Endothelial cell (in vitro differentiated cells): ENCODE data around the gene NENF. TPM values are rescaled to one million over a fixed set of nuclear protein-coding genes. Genes with fewer than 3 reads are reported as not detected.
"Not testable (repeated sequence)": the region's sequence is repeated elsewhere in the genome, so short reads cannot be mapped to it uniquely, and the experiment has no call there.

Source experiments
- DNase-seq: peaks from one replicate; pipeline ENCODE4 v3.0.0; 2021; ENCODE audit warnings: low spot score
- H3K27ac Mint-ChIP-seq: one replicate; pipeline ENCODE4 v1.8.0; 2021; ENCODE audit warnings: mixed read lengths, inconsistent platforms; ENCODE audit not compliant: unreplicated experiment
- H3K27me3 Mint-ChIP-seq: one replicate; pipeline ENCODE4 v1.8.0; 2021; ENCODE audit warnings: mild to moderate bottlenecking, moderate library complexity, mixed read lengths, inconsistent platforms; ENCODE audit not compliant: unreplicated experiment
- H3K36me3 Mint-ChIP-seq: one replicate; pipeline ENCODE4 v1.8.0; 2021; ENCODE audit warnings: mild to moderate bottlenecking, low read depth, mixed read lengths, inconsistent platforms; ENCODE audit not compliant: unreplicated experiment
- H3K4me1 Mint-ChIP-seq: one replicate; pipeline ENCODE4 v1.8.0; 2021; ENCODE audit warnings: mild to moderate bottlenecking, mixed read lengths, inconsistent platforms; ENCODE audit not compliant: unreplicated experiment
- H3K4me3 Mint-ChIP-seq: one replicate; pipeline ENCODE4 v1.8.0; 2021; ENCODE audit warnings: mild to moderate bottlenecking, mixed read lengths, inconsistent platforms; ENCODE audit not compliant: unreplicated experiment
- H3K9me3 Mint-ChIP-seq: one replicate; pipeline ENCODE4 v1.8.0; 2021; ENCODE audit warnings: mixed read lengths, inconsistent platforms; ENCODE audit not compliant: unreplicated experiment
- total RNA-seq: library from RNA; stranded (reverse); fragmentation: NEBNext Ultra II Directional; extraction: Animal tissue kit (Norgen Biotek cat#: 25700); gene quantifications from one replicate; pipeline ENCODE4 v1.2.1, GENCODE V29; 2021; ENCODE audit not compliant: unreplicated experiment
- TF ChIP-seq, protein P1 (sequence below): fragments of 200-600 bp; sonication (generic); IDR thresholded peaks from one replicate; pipeline ENCODE4 v1.5.0; 2021; ENCODE audit warnings: antibody characterized with exemption; ENCODE audit not compliant: unreplicated experiment

The NENF gene
- total RNA-seq, 1 donor from 2014 or later = 25.6 TPM

DNA sequence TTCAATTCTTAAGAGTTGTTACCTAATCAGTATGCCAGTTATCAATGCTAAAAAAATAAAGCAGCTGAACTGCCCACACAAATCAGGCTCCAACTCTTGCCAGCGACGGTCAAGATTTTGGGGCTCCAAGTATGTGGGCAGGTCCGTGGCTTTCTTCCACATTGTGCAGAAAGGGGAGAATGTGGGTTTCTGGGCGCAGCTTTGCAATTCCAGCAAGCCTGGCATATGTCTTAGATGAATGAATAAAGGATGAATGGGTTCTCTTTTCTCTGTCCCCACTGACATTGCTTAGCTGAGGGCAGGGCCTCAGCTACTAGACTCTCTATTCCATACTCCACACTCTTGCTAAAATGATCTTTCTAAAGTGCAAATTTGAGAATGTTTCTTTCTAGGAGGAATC, 42.4 kb downstream of the NENF start:
- Mint-ChIP-seq H3K27ac (no peak overlapping the region), H3K4me1 (peaks cover 13% of the 10 kb centered on the region), H3K36me3 (no peaks in the 10 kb centered on the region), H3K27me3 (peaks cover 7% of the 10 kb centered on the region), H3K4me3 (no peak overlapping the region), H3K9me3 (no peaks in the 10 kb centered on the region)
- TF ChIP-seq, protein P1, sequence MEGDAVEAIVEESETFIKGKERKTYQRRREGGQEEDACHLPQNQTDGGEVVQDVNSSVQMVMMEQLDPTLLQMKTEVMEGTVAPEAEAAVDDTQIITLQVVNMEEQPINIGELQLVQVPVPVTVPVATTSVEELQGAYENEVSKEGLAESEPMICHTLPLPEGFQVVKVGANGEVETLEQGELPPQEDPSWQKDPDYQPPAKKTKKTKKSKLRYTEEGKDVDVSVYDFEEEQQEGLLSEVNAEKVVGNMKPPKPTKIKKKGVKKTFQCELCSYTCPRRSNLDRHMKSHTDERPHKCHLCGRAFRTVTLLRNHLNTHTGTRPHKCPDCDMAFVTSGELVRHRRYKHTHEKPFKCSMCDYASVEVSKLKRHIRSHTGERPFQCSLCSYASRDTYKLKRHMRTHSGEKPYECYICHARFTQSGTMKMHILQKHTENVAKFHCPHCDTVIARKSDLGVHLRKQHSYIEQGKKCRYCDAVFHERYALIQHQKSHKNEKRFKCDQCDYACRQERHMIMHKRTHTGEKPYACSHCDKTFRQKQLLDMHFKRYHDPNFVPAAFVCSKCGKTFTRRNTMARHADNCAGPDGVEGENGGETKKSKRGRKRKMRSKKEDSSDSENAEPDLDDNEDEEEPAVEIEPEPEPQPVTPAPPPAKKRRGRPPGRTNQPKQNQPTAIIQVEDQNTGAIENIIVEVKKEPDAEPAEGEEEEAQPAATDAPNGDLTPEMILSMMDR = no peak
- DNase-seq = no peak

DNA sequence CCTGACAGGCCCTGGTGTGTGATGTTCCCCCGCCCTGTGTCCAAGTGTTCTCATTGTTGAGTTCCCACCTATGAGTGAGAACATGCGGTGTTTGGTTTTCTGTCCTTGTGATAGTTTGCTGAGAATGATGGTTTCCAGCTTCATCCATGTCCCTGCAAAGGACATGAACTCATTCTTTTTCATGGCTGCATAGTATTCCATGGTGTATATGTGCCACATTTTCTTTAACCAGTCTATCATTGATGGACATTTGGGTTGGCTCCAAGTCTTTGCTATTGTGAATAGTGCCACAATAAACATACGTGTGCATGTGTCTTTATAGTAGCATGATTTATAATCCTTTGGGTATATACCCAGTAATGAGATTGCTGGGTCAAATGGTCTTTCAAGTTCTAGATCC, 43.1 kb downstream of the NENF start:
- H3K9me3 Mint-ChIP-seq, H3K4me3 Mint-ChIP-seq, H3K27me3 Mint-ChIP-seq, H3K27ac Mint-ChIP-seq, H3K36me3 Mint-ChIP-seq, DNase-seq: not testable (repeated sequence)
- peaks cover 13% of the 10 kb centered on the region for H3K4me1 Mint-ChIP-seq

DNA sequence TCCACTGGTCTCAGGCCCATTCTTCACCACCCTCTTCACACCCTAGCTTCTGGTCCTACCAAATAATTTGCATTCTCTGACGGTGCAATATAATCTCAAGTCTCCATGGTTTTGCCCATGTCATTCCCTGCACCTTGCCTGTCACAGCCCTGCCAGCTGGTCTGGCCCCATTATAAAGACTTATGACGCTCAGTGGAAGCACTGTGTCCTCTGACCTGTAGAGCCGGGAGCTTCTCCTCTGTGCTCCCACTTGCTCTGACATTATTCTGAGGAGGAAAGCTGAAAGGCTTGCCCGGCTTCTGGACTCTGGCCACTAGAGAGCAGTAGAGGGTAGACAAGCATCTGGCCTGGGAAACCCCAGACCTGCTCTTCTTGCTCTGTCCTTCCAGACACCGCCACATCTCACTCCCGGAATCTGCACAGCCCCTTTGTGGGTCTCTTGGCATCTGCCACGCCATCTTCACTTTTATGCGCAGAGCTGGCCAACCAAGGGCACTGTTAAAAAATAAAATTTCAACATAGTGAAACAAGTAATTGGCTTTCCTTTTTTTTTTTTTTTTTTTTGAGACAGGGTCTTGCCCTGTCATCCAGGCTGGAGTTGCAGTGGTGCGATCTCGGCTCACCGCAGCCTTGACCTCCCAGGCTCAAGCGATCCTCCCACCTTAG, 44.4 kb downstream of the NENF start:
- TF ChIP-seq, protein P1 = peak; percentile 72
- Mint-ChIP-seq H3K27ac (no peak overlapping the region), H3K4me1 (peaks cover 13% of the 10 kb centered on the region), H3K27me3 (peaks cover 8% of the 10 kb centered on the region), H3K36me3 (no peaks in the 10 kb centered on the region), H3K9me3 (no peaks in the 10 kb centered on the region), H3K4me3 (no peak overlapping the region)
- peak; percentile 86 for DNase-seq

DNA sequence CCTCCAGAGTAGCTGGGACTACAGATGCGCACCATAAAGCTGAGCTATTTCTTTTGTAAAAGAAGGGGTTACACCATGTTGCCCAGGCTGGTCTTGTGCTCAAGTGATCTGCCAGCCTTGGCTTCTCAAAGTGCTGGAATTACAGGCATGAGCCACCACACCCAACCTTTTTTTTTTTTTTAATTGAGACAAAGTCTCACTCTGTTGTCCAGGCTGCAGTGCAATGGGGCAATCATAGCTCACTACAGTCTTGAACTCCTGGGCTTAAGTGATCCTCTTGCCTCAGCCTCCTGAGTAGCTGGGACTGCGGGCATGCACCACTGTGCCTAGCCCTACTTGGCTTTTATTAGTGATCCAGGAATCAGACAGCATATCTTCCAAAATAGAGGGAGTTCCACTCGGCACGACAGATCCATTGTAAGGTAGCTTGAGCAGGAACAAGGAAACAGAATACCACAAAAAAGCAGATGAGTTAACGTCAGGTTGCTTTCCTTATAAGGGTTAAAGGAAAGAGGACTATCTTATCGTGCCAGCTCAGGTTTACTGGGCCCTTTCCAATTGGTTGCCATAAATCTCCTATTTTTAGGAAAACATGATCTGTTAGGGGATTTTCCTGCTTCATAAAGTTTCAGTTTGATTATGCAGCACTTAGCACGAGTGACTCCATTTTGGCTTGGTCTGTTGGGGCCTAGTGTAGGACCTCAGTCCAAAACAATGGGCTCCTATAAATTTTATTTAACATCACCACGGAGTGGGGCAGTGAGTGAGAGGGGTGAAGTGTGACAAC, 45.2 kb downstream of the NENF start:
- Mint-ChIP-seq H3K27ac (no peak overlapping the region), H3K4me1 (peaks cover 13% of the 10 kb centered on the region), H3K9me3 (no peaks in the 10 kb centered on the region), H3K4me3 (no peak overlapping the region), H3K27me3 (peaks cover 6% of the 10 kb centered on the region), H3K36me3 (no peaks in the 10 kb centered on the region)
- DNase-seq = no peak
- TF ChIP-seq, protein P1 = no peak

DNA sequence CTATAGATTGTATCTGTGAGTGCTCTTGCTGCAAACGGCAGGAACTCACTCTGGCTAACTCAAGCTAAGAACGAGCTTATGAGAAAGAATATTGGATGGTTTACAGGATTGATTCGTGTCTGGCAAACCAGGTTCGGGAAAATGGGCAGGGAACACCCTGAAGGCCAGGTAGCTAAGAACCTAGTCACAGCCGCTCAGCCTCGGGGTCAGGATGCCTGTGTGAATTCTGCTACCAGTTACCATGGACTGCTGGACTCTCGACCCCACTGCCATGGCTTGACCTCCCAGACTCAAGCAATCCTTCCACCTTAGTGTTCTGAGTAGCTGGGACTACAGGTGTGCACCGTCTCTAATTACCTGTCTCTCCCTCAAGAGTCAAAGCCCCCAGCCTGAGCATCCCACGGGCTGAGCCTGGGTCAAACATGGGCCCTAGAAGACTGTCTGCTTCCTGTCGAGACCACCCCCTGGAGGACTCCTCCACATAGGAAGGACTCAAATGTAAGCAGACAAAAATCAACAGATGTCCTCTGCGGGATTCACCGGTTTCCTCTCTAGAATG, 45.8 kb downstream of the NENF start:
- Mint-ChIP-seq H3K4me1 (peaks cover 13% of the 10 kb centered on the region), H3K9me3 (no peaks in the 10 kb centered on the region), H3K27me3 (peaks cover 6% of the 10 kb centered on the region), H3K27ac (peak overlapping the region; percentile 88), H3K36me3 (no peaks in the 10 kb centered on the region), H3K4me3 (no peak overlapping the region)
- DNase-seq = no peak
- TF ChIP-seq, protein P1 = no peak
